NB4 (cell line): ENCODE data around the gene MEGF10.

Experiments used
- CTCF ChIP-seq: IDR thresholded peaks from one replicate; pipeline ENCODE4 v1.5.1; 2012; ENCODE audit warnings: low read depth, low read length
- MAX ChIP-seq: IDR thresholded peaks from 2 replicates; pipeline ENCODE4 v1.6.1; 2011; ENCODE audit warnings: low read depth, low read length
- POLR2A ChIP-seq: IDR thresholded peaks from 2 replicates; pipeline ENCODE4 v1.6.1; 2011; ENCODE audit warnings: mild to moderate bottlenecking; ENCODE audit not compliant: insufficient read length; ENCODE audit errors: extremely low read depth

DNA sequence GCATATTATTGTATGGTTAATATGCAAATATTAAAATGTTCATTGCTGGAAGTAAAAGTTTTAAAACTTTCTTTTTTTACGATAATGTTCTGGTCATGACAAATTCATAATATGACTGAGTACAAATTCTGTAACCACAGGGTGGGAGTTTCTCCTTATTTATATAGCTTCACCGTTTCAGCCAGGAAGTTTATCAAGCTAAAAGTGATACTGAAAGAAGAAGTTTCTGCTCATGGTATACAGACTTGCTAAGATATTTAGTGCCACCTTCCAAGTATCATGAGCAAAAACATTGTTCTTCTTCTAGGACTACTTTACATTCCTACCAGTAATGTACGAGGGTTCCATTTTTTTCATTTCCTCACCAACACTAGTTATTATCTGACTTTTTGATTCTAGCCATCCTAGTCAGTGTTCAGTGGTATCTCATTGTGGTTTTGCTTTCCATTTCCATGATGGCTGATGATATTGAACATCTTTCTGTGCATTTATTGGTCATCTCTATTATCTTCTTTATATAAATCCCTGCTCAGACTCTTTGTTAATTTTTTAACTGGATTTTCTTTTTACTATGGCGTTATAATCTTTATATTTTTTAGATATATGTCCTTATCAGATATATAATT, 132.7 kb downstream of the MEGF10 start:
- TF ChIP-seq CTCF (no peak), MAX (no peak), POLR2A (no peak)
